Endometrium (tissue), 2 donors: ENCODE measurements around the gene CST5.

Experiments used
- FAIRE-seq: peaks from 2 replicates; lab custom pipeline; 2012; peaks lifted over from hg19 to GRCh38; lab: Jason Lieb, UNC
- donor health status: control.
- donor health status: control.

The CST5 gene

GRCh38 chr20:23841693-23842092 lies 37.9 kb downstream of the CST5 start:
- FAIRE-seq = no peak

GRCh38 chr20:23835716-23836115 lies 43.8 kb downstream of the CST5 start:
- FAIRE-seq = no peak

DNA sequence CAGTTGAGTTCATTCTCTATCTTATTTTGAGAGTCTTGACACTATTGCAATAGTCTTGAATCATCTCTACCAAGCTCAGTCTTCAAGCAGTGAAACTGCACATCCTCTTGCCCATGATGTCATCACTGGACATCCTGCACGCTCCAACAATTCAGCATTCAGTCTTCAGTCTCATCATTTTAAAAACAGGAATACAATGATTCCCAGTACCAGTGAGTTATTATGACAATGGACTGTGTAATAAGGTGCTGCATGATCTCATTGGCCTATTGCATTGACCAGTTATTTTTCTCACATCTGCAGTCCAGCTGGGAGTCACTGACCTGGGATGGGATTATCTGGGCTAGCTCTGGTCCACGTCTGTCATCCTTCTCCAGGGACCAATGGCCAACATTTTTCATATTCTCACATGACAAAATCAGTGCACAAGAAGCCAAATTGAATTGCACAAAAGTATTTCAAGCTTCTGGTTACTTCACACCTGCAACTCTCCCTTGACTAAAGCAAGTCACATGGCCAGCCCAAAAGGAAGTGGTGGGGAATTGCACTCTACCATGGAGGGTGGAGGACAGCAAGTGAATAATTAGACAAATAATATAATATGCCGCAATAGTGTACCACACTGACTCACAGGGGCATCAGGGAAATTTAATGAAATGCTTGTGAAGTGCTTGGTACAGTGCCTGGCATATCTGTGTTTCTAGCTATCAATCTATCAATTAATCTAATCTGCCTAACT lies 46.6 kb downstream of the CST5 start:
- no peak for FAIRE-seq

- peak; percentile 60 for FAIRE-seq
Observed at GRCh38 chr20:23831961-23832360, 47.6 kb downstream of the CST5 start.

GRCh38 chr20:23826541-23827021 lies 53.0 kb downstream of the CST5 start, which contains the start of gene CST2:
TSS of gene CST2 (minus strand) at chr20:23826729. CDS start at chr20:23826660, 69 bp downstream.
- no peak for FAIRE-seq
